ES-I3 (cell line): ENCODE measurements around the gene PTAFR.

Source experiments
- H3K36me3 ChIP-seq: 2 replicates; pipeline ENCODE4 v1.6.1; 2013; ENCODE audit warnings: mild to moderate bottlenecking, low read length, control low read depth, moderate library complexity; ENCODE audit not compliant: insufficient read depth
- H3K4me1 ChIP-seq: 2 replicates; pipeline ENCODE4 v1.6.1; 2013; ENCODE audit warnings: mild to moderate bottlenecking, control low read depth, low read length; ENCODE audit not compliant: insufficient read depth
- H3K9ac ChIP-seq: 2 replicates; pipeline ENCODE4 v1.6.1; 2013; ENCODE audit warnings: low read depth, mild to moderate bottlenecking, low read length, moderate library complexity
- H3K9me3 ChIP-seq: 2 replicates; pipeline ENCODE4 v1.6.1; 2013; ENCODE audit warnings: mild to moderate bottlenecking, low read length, moderate library complexity; ENCODE audit not compliant: control insufficient read depth, insufficient read depth

Gene PTAFR

GRCh38 chr1:28190996-28191645 is 14.6 kb upstream of the PTAFR start:
- no peak overlapping the region for H3K9ac ChIP-seq
- H3K4me1 ChIP-seq = peaks cover 14% of the 10 kb centered on the region
- no peaks in the 10 kb centered on the region for H3K9me3 ChIP-seq
- no peaks in the 10 kb centered on the region for H3K36me3 ChIP-seq

GRCh38 chr1:28190337-28190979 is 14.0 kb upstream of the PTAFR start:
- Histone ChIP-seq H3K36me3 (no peaks in the 10 kb centered on the region), H3K4me1 (peaks cover 14% of the 10 kb centered on the region), H3K9ac (no peak overlapping the region), H3K9me3 (no peaks in the 10 kb centered on the region)

DNA sequence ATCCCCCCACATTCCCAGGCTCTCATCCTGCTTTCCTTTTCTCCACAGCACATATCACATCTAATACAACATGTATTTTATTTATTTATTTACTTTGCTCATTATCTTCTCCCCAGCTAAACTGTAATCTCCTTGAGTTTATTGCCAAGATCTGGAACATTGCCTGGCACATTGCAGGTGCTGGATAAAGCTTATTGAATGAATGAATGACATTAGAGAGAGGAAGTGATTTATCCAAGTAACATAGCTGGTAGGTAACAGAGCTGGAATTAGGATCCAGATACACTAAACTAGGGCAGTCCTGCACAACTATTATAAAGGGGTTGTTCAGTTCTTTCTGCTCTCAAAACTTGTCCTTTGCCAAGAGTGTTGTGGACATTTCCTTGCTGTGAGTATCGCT is 8.6 kb upstream of the PTAFR start:
- Histone ChIP-seq H3K9ac (no peak overlapping the region), H3K36me3 (no peaks in the 10 kb centered on the region), H3K4me1 (no peaks in the 10 kb centered on the region), H3K9me3 (no peaks in the 10 kb centered on the region)

- H3K9me3 ChIP-seq = no peaks in the 10 kb centered on the region
- peaks cover 7% of the 10 kb centered on the region; the same call in 1 of the 2 replicates for H3K4me1 ChIP-seq
- no peak overlapping the region for H3K9ac ChIP-seq
Measured at GRCh38 chr1:28180306-28181305, 4.1 kb upstream of the PTAFR start.

GRCh38 chr1:28178690-28179485 is 2.4 kb upstream of the PTAFR start:
- Histone ChIP-seq H3K36me3 (no peaks in the 10 kb centered on the region), H3K9ac (no peak overlapping the region), H3K9me3 (no peaks in the 10 kb centered on the region), H3K4me1 (peaks cover 13% of the 10 kb centered on the region; the same call in 1 of the 2 replicates)

More at GRCh38 chr1:28180306-28181305, 4.1 kb upstream of the PTAFR start:
- H3K36me3 ChIP-seq = no peaks in the 10 kb centered on the region

DNA sequence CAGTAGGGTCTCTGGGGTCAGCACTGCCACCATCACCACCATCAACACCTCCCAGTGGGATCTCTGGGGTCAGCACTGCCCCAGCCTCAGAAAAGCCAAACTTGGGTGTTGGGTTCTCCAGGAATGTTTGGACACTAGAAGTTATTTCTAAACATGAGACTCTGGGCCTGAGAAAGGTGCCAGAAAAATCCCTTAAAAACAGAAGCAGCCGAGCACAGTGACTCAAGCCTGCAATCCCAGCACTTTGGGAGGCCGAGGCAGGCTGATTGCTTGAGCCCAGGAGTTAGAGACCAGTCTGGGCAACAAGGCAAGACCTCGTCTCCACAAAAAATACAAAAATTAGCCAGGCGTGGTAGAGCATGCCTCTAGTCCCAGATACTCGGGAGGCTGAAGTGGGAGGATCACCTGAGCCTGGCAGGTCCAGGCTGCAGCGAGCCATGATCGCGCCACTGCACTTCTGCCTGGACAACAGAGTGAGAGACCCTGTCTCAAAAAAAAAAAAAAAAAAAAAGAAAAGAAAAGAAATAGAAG is 470 bp downstream of the PTAFR start:
- no peak overlapping the region for H3K9ac ChIP-seq
- peaks cover 13% of the 10 kb centered on the region; the same call in 1 of the 2 replicates for H3K4me1 ChIP-seq
- no peaks in the 10 kb centered on the region for H3K9me3 ChIP-seq
- H3K36me3 ChIP-seq = no peaks in the 10 kb centered on the region

DNA sequence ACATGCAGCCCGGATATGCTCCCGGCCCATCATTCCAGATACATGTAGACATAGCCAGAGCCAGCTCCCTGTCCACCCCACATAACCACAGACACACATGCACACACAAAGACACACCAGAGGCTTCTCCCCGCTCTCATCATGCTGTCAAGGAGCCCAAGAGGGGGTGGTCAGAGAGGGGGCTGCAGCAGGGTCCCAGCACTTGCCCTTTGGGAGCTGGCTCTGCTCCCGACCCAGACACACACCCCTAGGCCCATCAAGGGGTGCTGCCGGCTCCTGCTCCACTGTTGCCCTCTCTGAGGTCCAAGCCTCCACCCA is 2.6 kb downstream of the PTAFR start:
- Histone ChIP-seq H3K9me3 (no peaks in the 10 kb centered on the region), H3K9ac (no peak overlapping the region), H3K36me3 (no peaks in the 10 kb centered on the region), H3K4me1 (peaks cover 13% of the 10 kb centered on the region; the same call in 1 of the 2 replicates)

- no peaks in the 10 kb centered on the region for H3K9me3 ChIP-seq
- H3K4me1 ChIP-seq = peaks cover 13% of the 10 kb centered on the region; the same call in 1 of the 2 replicates
- H3K36me3 ChIP-seq = no peaks in the 10 kb centered on the region
- H3K9ac ChIP-seq = no peak overlapping the region
Measured at GRCh38 chr1:28173151-28173979, 3.1 kb downstream of the PTAFR start.

DNA sequence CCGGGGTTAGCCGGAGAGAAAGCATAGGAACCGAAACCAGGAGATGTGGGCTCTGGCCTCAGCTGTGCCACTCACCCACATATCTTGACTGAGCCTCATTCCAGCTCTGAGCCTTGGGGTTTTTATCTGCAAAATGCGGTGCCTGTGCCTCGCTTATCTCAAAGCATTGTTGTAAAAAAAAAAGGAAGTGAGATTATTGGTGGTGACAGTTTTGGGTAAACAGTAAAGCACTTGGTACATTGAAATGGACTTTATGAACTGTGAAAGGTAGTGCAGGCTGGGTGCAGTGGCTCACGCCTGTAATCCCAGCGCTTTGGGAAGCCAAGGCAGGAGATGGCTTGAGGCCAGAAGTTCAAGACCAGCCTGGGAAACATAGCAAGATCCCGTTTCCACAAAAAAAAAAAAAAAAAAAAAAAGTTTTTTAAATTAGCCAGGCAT is 3.8 kb downstream of the PTAFR start:
- Histone ChIP-seq H3K9ac (no peak overlapping the region), H3K4me1 (peaks cover 13% of the 10 kb centered on the region; the same call in 1 of the 2 replicates), H3K36me3 (no peaks in the 10 kb centered on the region), H3K9me3 (no peaks in the 10 kb centered on the region)

DNA sequence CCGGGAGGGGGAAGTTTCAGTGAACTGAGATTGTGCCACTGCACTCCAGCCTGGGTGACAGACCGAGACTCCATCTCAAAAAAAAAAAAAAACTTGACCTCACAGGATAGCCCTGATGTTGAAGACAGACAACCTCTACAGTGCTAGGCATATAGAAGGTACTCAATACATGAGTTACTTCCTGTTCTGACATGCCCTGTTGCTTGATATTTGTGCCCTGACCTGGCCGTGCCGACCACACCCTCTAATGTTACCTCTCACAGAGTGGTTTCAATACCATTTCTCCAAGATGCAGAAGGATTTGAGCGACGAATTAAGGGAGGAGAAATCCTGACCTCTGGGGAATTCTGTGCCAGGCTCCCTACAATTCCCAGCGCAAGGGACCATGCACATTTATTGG is 5.2 kb downstream of the PTAFR start:
- no peaks in the 10 kb centered on the region for H3K36me3 ChIP-seq
- peaks cover 6% of the 10 kb centered on the region; the same call in 1 of the 2 replicates for H3K4me1 ChIP-seq
- H3K9me3 ChIP-seq = no peaks in the 10 kb centered on the region
- H3K9ac ChIP-seq = no peak overlapping the region

DNA sequence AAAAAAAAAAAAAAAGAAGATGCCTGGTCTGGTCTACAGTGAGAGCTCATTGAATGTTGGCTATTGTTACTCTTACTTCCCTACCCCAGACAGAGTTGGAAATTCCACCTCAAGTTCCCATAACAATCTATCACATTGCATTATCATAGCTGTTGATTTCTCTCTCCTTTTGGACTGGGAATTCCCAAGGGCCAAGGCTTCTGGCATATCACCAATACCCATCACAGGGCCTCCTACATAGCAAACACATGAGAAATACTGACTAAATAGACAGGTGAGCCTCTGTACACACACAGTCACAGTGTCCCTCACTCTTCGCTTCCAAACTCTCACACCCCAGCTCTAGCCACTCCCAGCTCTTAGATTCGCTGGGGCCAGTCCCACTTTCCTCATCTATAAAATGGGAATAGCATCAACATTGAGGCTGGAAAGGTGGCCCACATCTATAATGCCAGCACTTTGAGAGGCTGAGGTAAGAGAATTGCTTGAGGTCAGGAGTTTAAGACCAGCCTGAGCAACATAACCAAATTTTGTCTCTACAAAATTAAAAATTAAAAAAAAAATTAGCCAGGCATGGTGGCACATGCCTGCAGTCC is 6.4 kb downstream of the PTAFR start:
- Histone ChIP-seq H3K36me3 (no peaks in the 10 kb centered on the region), H3K9ac (no peak overlapping the region), H3K4me1 (peaks cover 6% of the 10 kb centered on the region; the same call in 1 of the 2 replicates), H3K9me3 (no peaks in the 10 kb centered on the region)

DNA sequence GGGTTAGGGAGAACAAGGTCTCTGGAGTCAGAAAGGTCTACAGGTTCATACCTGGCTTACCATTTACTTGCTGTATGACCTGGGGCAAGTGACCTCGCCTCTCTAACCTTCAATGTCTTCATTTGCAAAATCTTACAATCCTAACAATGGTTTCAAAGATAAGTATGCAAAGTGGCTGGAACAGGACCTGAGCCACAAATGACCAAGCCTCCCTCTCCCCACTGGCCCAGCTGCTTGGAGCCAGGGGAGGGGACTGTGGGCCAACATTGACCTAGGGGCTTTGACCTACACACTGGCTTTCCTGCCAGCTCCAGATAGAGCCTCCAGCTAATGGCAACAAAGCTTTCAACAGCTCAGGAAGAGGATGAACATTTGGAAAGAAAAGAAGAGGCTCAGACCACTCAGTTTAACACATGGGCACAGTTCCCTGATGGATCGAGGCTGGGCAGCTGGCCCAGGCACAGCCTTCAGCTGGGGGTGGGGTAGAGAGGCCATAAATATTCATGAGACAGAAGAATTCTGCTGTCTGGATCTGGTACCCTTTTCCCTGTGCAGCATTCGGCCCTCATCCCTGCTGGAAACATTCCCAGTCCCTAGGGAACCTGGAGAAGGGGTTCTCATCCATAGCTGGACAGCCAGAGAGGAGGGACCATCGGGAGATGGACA is 12.9 kb downstream of the PTAFR start:
- Histone ChIP-seq H3K4me1 (peaks cover 16% of the 10 kb centered on the region), H3K9ac (no peak overlapping the region), H3K36me3 (no peaks in the 10 kb centered on the region), H3K9me3 (no peaks in the 10 kb centered on the region)
